ENCODE data around the gene GLCCI1.
"Not testable (repeated sequence)": the region's sequence is repeated elsewhere in the genome, so short reads cannot be mapped to it uniquely, and the experiment has no call there.

GLCCI1 gene

DNA sequence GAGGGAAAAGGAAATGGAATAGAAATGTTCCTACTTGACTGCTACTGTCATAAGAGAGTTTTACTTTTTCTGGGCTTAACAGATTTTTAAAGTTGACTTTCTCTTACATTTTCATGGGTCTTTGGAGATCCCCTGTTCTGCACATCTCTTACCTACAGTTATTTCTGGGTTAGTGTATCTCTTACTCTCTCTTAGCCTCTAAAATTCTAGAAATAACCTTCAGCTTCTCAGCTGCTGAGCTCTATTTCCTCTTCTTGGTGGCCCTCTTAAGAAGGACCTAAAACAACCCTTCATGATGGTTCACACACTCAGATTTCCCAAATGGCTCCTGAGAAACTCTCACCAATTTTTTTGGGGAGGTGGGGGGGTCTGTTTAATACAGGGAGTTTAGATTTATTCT lies 79.5 kb downstream of the GLCCI1 start:
- not testable (repeated sequence) for H3K4me1 ChIP-seq (ENCODE audit: control insufficient read depth, insufficient read depth, low read depth, low read length); H4K91ac ChIP-seq (ENCODE audit: low read length); H3K27ac ChIP-seq (ENCODE audit: low read length, poor library complexity, severe bottlenecking); H2BK12ac ChIP-seq (ENCODE audit: low read length in 2 of 2); H3K27me3 ChIP-seq (ENCODE audit: control insufficient read depth in 1 of 2, insufficient read depth in 1 of 2, low read length in 2 of 2); DNase-seq; H3K4me3 ChIP-seq (ENCODE audit: insufficient read depth in 1 of 2, low read depth in 1 of 2, low read length in 2 of 2); H4K8ac ChIP-seq (ENCODE audit: low read length); H2BK120ac ChIP-seq (ENCODE audit: low read depth, low read length); H2AK5ac ChIP-seq (ENCODE audit: low read length, severe bottlenecking); H3K18ac ChIP-seq (ENCODE audit: low read depth in 1 of 2, low read length in 2 of 2); H3K4me2 ChIP-seq (ENCODE audit: low read length, poor library complexity, severe bottlenecking); H3K9ac ChIP-seq (ENCODE audit: low read length); H3K36me3 ChIP-seq (ENCODE audit: control insufficient read depth in 1 of 2, insufficient read depth in 2 of 2, low read depth in 1 of 2, low read length in 2 of 2); H3K4ac ChIP-seq (ENCODE audit: low read depth in 1 of 2, low read length in 2 of 2); H3K23ac ChIP-seq (ENCODE audit: low read length in 2 of 2); H3K14ac ChIP-seq (ENCODE audit: low read length in 2 of 2); H3K9me3 ChIP-seq (ENCODE audit: control insufficient read depth, low read length); H2AFZ ChIP-seq (ENCODE audit: low read depth, low read length); H2BK15ac ChIP-seq (ENCODE audit: low read depth, poor library complexity, severe bottlenecking); H2BK5ac ChIP-seq (ENCODE audit: low read depth, low read length, poor library complexity, severe bottlenecking)
- peaks cover 11% of the 10 kb centered on the region for H3K79me1 ChIP-seq (replicated peaks; ENCODE audit: low read length, poor library complexity, severe bottlenecking)

DNA sequence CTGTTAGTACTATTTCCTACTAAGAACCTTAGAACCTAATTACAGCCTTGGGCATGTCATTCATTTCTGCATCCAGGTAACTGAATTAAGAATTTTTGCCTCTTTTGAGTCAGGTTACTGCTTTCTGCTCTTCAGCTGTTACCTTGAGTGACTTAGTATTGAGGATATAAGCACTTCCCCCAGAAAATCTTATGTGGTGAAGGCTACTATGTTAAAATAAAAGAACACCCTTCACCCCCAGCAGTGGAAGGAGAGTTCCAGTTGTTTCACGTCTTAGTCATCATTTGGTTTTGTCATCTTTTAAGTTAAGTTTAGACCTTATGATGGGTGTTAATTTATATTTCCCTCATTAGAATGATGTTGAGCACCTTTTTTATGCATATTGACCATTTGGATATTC lies 82.8 kb downstream of the GLCCI1 start:
- H2BK15ac ChIP-seq (ENCODE audit: low read depth, poor library complexity, severe bottlenecking), result no peak overlapping the region
- WGBS, result no CpG with 5 or more reads among the region's 1 CpG

DNA sequence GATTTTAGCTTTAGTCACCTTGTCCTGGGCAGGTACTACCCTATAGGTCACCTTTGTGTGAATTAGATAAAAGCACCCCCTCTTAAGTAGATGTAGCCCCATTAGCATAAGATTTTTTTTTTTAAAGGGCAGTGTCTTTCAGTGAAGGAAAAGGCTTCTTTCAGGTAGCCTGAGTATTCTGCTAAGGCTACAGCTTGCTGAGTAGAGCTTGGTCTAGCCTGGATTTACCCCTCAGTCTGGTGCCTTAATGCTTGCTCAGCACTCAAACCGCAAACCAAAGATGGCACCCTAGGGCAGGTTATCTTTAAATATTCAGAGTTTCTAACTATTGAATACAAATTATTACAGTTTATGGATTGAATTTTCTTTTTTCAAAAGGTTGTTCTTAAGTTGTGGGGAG lies 83.4 kb downstream of the GLCCI1 start:
- no peak overlapping the region for H3K4ac ChIP-seq (ENCODE audit: low read depth in 1 of 2, low read length in 2 of 2)
- no peak overlapping the region for H2AFZ ChIP-seq (ENCODE audit: low read depth, low read length)
- H3K4me3 ChIP-seq (ENCODE audit: insufficient read depth in 1 of 2, low read depth in 1 of 2, low read length in 2 of 2), result no peak overlapping the region
- no peak overlapping the region for H3K23ac ChIP-seq (ENCODE audit: low read length in 2 of 2)
- peaks cover 0 to 4% of the 10 kb centered on the region in 2 experiments for H3K36me3 ChIP-seq (ENCODE audit: control insufficient read depth in 1 of 2, insufficient read depth in 2 of 2, low read depth in 1 of 2, low read length in 2 of 2)
- no peak overlapping the region for H3K18ac ChIP-seq (ENCODE audit: low read depth in 1 of 2, low read length in 2 of 2)
- no peak overlapping the region for H3K4me2 ChIP-seq (ENCODE audit: low read length, poor library complexity, severe bottlenecking)
- no peak overlapping the region for H3K9ac ChIP-seq (ENCODE audit: low read length)
- no peak overlapping the region for H2BK5ac ChIP-seq (ENCODE audit: low read depth, low read length, poor library complexity, severe bottlenecking)
- H2BK120ac ChIP-seq (ENCODE audit: low read depth, low read length), result no peak overlapping the region
- no peak overlapping the region for H4K8ac ChIP-seq (ENCODE audit: low read length)
- H3K79me1 ChIP-seq (replicated peaks; ENCODE audit: low read length, poor library complexity, severe bottlenecking), result peaks cover 8% of the 10 kb centered on the region
- no peaks in the 10 kb centered on the region for H3K4me1 ChIP-seq (ENCODE audit: control insufficient read depth, insufficient read depth, low read depth, low read length)
- H3K27ac ChIP-seq (ENCODE audit: low read length, poor library complexity, severe bottlenecking), result no peak overlapping the region
- no CpG with 5 or more reads among the region's 1 CpG for WGBS
- H2BK15ac ChIP-seq (ENCODE audit: low read depth, poor library complexity, severe bottlenecking), result no peak overlapping the region
- H2BK12ac ChIP-seq (ENCODE audit: low read length in 2 of 2), result no peak overlapping the region
- H3K14ac ChIP-seq (ENCODE audit: low read length in 2 of 2), result no peak overlapping the region
- H3K9me3 ChIP-seq (ENCODE audit: control insufficient read depth, low read length), result peaks cover 5% of the 10 kb centered on the region
- no peak overlapping the region for H4K91ac ChIP-seq (ENCODE audit: low read length)
- DNase-seq, result no peak
- no peak overlapping the region for H2AK5ac ChIP-seq (ENCODE audit: low read length, severe bottlenecking)
- H3K27me3 ChIP-seq (ENCODE audit: control insufficient read depth in 1 of 2, insufficient read depth in 1 of 2, low read length in 2 of 2), result no peaks in the 10 kb centered on the region

More for the DNA sequence above, 82.8 kb downstream of the GLCCI1 start:
- H4K8ac ChIP-seq (ENCODE audit: low read length), result no peak overlapping the region
- H3K36me3 ChIP-seq (ENCODE audit: control insufficient read depth in 1 of 2, insufficient read depth in 2 of 2, low read depth in 1 of 2, low read length in 2 of 2), result peaks cover 0 to 4% of the 10 kb centered on the region in 2 experiments
- H3K14ac ChIP-seq (ENCODE audit: low read length in 2 of 2), result no peak overlapping the region
- no peak overlapping the region for H3K4me3 ChIP-seq (ENCODE audit: insufficient read depth in 1 of 2, low read depth in 1 of 2, low read length in 2 of 2)
- no peak overlapping the region for H2AFZ ChIP-seq (ENCODE audit: low read depth, low read length)
- no peaks in the 10 kb centered on the region for H3K27me3 ChIP-seq (ENCODE audit: control insufficient read depth in 1 of 2, insufficient read depth in 1 of 2, low read length in 2 of 2)
- no peak overlapping the region for H2BK120ac ChIP-seq (ENCODE audit: low read depth, low read length)
- H2BK12ac ChIP-seq (ENCODE audit: low read length in 2 of 2), result no peak overlapping the region
- no peak overlapping the region for H2BK5ac ChIP-seq (ENCODE audit: low read depth, low read length, poor library complexity, severe bottlenecking)
- H3K18ac ChIP-seq (ENCODE audit: low read depth in 1 of 2, low read length in 2 of 2), result no peak overlapping the region
- no peak overlapping the region for H3K9ac ChIP-seq (ENCODE audit: low read length)
- H3K79me1 ChIP-seq (replicated peaks; ENCODE audit: low read length, poor library complexity, severe bottlenecking), result peaks cover 8% of the 10 kb centered on the region
- no peak overlapping the region for H3K4ac ChIP-seq (ENCODE audit: low read depth in 1 of 2, low read length in 2 of 2)
- H3K9me3 ChIP-seq (ENCODE audit: control insufficient read depth, low read length), result peaks cover 5% of the 10 kb centered on the region
- no peak overlapping the region for H3K23ac ChIP-seq (ENCODE audit: low read length in 2 of 2)
- no peak overlapping the region for H3K27ac ChIP-seq (ENCODE audit: low read length, poor library complexity, severe bottlenecking)
- no peak overlapping the region for H3K4me2 ChIP-seq (ENCODE audit: low read length, poor library complexity, severe bottlenecking)
- no peak overlapping the region for H2AK5ac ChIP-seq (ENCODE audit: low read length, severe bottlenecking)
- H3K4me1 ChIP-seq (ENCODE audit: control insufficient read depth, insufficient read depth, low read depth, low read length), result no peaks in the 10 kb centered on the region
- no peak overlapping the region for H4K91ac ChIP-seq (ENCODE audit: low read length)
- DNase-seq, result no peak

GRCh38 chr7:8052824-8053223 lies 84.2 kb downstream of the GLCCI1 start:
- Histone ChIP-seq H3K4me1 (ENCODE audit: control insufficient read depth, insufficient read depth, low read depth, low read length) (no peaks in the 10 kb centered on the region), H4K8ac (ENCODE audit: low read length) (no peak overlapping the region), H3K14ac (ENCODE audit: low read length in 2 of 2) (no peak overlapping the region), H4K91ac (ENCODE audit: low read length) (no peak overlapping the region), H3K9ac (ENCODE audit: low read length) (no peak overlapping the region), H3K4me3 (ENCODE audit: insufficient read depth in 1 of 2, low read depth in 1 of 2, low read length in 2 of 2) (no peak overlapping the region), H2AFZ (ENCODE audit: low read depth, low read length) (no peak overlapping the region), H2BK5ac (ENCODE audit: low read depth, low read length, poor library complexity, severe bottlenecking) (no peak overlapping the region), H3K4ac (ENCODE audit: low read depth in 1 of 2, low read length in 2 of 2) (no peak overlapping the region), H2BK120ac (ENCODE audit: low read depth, low read length) (no peak overlapping the region), H3K36me3 (ENCODE audit: control insufficient read depth in 1 of 2, insufficient read depth in 2 of 2, low read depth in 1 of 2, low read length in 2 of 2) (peaks cover 0 to 4% of the 10 kb centered on the region in 2 experiments), H2BK15ac (ENCODE audit: low read depth, poor library complexity, severe bottlenecking) (no peak overlapping the region), H3K79me1 (replicated peaks; ENCODE audit: low read length, poor library complexity, severe bottlenecking) (peaks cover 8% of the 10 kb centered on the region), H3K27ac (ENCODE audit: low read length, poor library complexity, severe bottlenecking) (no peak overlapping the region), H3K18ac (ENCODE audit: low read depth in 1 of 2, low read length in 2 of 2) (no peak overlapping the region), H3K9me3 (ENCODE audit: control insufficient read depth, low read length) (no peaks in the 10 kb centered on the region), H3K4me2 (ENCODE audit: low read length, poor library complexity, severe bottlenecking) (no peak overlapping the region), H2BK12ac (ENCODE audit: low read length in 2 of 2) (no peak overlapping the region), H3K27me3 (ENCODE audit: control insufficient read depth in 1 of 2, insufficient read depth in 1 of 2, low read length in 2 of 2) (no peaks in the 10 kb centered on the region), H3K23ac (ENCODE audit: low read length in 2 of 2) (no peak overlapping the region), H2AK5ac (ENCODE audit: low read length, severe bottlenecking) (no peak overlapping the region)
- no peak for DNase-seq
